Measurements from ENCODE around the gene PRTN3. TPM values are rescaled to one million over a fixed set of nuclear protein-coding genes. Genes with fewer than 3 reads are reported as not detected.

The PRTN3 gene
- total and polyA plus RNA-seq, 2 experiments from 2014 or later = 0.44 to 0.60 TPM

DNA sequence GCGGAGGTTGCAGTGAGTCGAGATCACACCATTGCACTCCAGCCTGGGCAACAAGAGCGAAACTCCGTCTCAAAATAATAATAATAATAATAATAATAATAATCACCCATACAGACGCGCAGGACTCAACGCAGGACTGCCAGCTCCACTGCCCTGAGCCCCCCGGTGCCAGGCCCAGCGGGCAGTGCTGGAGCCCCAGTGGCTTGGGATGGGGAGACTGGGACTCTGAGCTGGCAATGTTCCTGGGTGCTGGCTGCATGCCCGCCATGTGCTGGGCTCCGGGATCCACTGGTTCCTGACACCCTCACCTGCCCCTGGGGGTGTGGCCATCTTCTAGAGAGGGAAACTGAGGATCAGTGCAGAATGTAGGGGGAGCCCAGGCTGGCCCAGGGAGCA is 13.5 kb upstream of the PRTN3 start:
- TF ChIP-seq, protein P1, sequence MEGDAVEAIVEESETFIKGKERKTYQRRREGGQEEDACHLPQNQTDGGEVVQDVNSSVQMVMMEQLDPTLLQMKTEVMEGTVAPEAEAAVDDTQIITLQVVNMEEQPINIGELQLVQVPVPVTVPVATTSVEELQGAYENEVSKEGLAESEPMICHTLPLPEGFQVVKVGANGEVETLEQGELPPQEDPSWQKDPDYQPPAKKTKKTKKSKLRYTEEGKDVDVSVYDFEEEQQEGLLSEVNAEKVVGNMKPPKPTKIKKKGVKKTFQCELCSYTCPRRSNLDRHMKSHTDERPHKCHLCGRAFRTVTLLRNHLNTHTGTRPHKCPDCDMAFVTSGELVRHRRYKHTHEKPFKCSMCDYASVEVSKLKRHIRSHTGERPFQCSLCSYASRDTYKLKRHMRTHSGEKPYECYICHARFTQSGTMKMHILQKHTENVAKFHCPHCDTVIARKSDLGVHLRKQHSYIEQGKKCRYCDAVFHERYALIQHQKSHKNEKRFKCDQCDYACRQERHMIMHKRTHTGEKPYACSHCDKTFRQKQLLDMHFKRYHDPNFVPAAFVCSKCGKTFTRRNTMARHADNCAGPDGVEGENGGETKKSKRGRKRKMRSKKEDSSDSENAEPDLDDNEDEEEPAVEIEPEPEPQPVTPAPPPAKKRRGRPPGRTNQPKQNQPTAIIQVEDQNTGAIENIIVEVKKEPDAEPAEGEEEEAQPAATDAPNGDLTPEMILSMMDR (IDR thresholded peaks at IDR 0.05; ENCODE audit: low read depth, low read length) = no peak
- H3K27ac ChIP-seq = no peak overlapping the region
- no peak for DNase-seq (ENCODE audit: low read depth in 1 of 2, low spot score in 1 of 2)
- no peaks in the 10 kb centered on the region for H3K27me3 ChIP-seq
- H3K9me3 ChIP-seq (ENCODE audit: low read depth) = no peaks in the 10 kb centered on the region
- no peaks in the 10 kb centered on the region for H3K4me1 ChIP-seq (ENCODE audit: low read depth)
- H3K4me3 ChIP-seq = no peak overlapping the region
- H3K36me3 ChIP-seq = no peaks in the 10 kb centered on the region

DNA sequence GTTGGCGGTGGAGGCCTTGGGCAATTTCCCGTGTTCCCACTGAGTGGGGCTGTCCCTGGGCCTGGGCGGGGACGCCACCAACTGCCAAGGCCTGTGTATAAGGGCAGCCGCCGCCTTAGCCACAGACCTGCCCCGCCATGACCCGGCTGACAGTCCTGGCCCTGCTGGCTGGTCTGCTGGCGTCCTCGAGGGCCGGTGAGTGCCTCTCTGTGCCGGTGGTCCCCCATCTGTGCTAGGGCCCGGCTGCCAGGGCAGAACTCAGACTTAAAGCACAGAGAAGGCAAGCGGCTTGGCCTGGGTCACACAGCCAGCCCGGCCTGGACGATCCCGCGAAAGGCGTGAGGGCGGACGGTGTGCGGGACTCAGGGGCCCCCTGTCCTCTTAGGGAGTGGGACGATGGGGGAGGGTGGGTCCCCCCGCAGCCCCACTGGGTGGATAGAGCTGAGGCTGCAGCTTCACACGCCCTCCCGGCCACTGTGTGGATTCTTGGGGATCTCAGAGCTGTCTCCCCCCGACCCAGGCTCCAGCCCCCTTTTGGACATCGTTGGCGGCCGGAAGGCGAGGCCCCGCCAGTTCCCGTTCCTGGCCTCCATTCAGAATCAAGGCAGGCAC is 13.0 kb upstream of the PRTN3 start, which contains the start of gene AZU1:
AZU1 (plus strand) TSS at position 128 of the 612 bp plus-strand sequence; CDS start at position 138, 10 bp downstream.
- H3K27me3 ChIP-seq = no peaks in the 10 kb centered on the region
- no peak within 1 kb of the TSS for H3K4me3 ChIP-seq
- TF ChIP-seq, protein P1 (IDR thresholded peaks at IDR 0.05; ENCODE audit: low read depth, low read length) = no peak
- no peak within 1 kb of the TSS for H3K27ac ChIP-seq
- no peak for DNase-seq (ENCODE audit: low read depth in 1 of 2, low spot score in 1 of 2)
- no peaks in the 10 kb centered on the region for H3K36me3 ChIP-seq
- no peaks in the 10 kb centered on the region for H3K9me3 ChIP-seq (ENCODE audit: low read depth)
- no peaks in the 10 kb centered on the region for H3K4me1 ChIP-seq (ENCODE audit: low read depth)

DNA sequence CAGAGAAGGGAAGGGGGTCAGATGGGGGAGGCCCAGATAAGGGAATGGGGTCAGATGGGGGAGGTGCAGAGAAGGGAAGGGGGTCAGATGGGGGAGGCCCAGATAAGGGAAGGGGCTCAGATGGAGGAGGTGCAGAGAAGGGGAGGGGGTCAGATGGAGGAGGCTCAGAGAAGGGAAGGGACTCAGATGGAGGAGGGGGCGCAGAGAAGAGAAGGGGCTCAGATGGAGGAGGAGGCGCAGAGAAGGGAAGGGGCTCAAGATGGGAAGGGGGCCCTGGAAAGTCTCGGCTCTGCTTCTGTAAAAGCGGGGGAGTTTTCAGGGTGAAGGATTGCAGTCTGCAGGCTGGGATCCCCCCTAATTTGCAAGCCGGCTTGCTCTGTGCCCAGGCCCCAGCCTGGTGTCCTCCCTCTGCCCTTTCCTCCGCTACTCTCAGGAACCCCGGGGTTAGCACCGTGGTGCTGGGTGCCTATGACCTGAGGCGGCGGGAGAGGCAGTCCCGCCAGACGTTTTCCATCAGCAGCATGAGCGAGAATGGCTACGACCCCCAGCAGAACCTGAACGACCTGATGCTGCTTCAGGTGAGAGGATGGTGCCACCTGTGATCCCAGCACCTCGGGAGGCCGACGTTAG is 11.6 kb upstream of the PRTN3 start:
- no peak for DNase-seq (ENCODE audit: low read depth in 1 of 2, low spot score in 1 of 2)
- H3K4me3 ChIP-seq = no peak overlapping the region
- H3K9me3 ChIP-seq (ENCODE audit: low read depth) = no peaks in the 10 kb centered on the region
- H3K27ac ChIP-seq = no peak overlapping the region
- H3K36me3 ChIP-seq = no peaks in the 10 kb centered on the region
- H3K4me1 ChIP-seq (ENCODE audit: low read depth) = no peaks in the 10 kb centered on the region
- H3K27me3 ChIP-seq = no peaks in the 10 kb centered on the region
- TF ChIP-seq, protein P1 (IDR thresholded peaks at IDR 0.05; ENCODE audit: low read depth, low read length) = no peak

DNA sequence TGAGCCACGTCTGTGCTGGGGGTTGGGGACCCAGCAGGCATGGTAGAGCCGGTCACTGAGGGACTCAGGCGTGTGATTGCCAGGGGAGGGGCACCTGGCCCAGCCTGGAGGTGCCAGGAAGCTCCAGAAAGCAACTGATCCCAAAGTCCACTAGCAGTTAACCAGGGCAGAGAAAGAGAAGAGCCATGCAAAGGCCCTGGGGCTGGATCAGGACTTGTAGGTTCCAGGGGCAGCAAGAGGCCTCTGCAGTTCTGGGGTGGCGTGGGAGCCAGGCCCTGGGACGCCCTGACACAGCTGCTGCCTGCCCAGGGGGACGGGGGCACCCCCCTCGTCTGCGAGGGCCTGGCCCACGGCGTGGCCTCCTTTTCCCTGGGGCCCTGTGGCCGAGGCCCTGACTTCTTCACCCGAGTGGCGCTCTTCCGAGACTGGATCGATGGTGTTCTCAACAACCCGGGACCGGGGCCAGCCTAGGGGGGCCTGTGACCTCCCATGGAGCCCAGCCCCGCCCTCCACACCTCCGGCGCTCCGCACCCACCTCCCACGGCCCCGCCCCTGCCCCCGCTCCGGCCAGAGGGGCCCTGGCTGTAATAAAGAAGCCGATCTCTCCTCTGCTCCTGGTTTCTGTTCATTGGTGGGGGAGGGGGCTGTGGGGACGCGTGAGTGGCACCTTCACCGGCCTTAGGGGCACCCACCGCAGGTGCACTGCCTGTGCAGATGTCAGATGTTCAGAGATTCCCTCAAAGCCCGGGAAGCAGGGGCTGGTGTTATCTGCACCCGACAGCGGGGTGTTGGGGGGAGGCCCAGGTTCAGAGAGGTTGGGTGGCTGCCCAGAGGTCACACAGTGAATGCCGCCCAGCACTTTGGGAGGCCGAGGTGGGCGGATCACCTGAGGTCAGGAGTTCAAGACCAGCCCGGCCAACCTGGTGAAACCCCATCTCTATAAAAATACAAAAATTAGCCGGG is 9.1 kb upstream of the PRTN3 start:
- H3K27me3 ChIP-seq = no peaks in the 10 kb centered on the region

DNA sequence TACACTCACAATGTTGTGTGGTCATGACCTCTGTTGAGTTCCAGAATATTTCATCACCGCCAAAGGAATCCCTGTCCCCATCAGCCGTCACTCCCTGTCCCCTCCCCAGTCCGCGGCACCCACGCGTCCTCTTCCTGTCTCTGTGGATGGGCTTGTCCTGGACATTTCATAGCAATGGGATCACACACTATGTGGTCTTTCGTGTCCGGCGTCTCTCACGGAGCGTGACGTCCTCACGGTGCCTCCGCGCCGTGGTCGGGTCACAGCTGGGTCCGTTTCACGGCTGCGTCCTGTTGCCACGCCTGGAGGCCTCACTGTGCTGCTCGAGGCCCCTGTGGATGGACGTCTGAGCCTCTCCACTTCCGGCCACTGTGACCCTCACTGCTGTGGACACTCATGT is 6.6 kb upstream of the PRTN3 start:
- H3K27me3 ChIP-seq = no peaks in the 10 kb centered on the region

More for the DNA sequence above, 9.1 kb upstream of the PRTN3 start:
- TF ChIP-seq, protein P1 (IDR thresholded peaks at IDR 0.05; ENCODE audit: low read depth, low read length) = no peak
- Histone ChIP-seq H3K36me3 (no peaks in the 10 kb centered on the region), H3K4me1 (ENCODE audit: low read depth) (no peaks in the 10 kb centered on the region), H3K27ac (no peak overlapping the region), H3K9me3 (ENCODE audit: low read depth) (no peaks in the 10 kb centered on the region), H3K4me3 (no peak overlapping the region)
- no peak for DNase-seq (ENCODE audit: low read depth in 1 of 2, low spot score in 1 of 2)

More for the DNA sequence above, 6.6 kb upstream of the PRTN3 start:
- Histone ChIP-seq H3K27ac (no peak overlapping the region), H3K36me3 (no peaks in the 10 kb centered on the region), H3K4me3 (no peak overlapping the region), H3K9me3 (ENCODE audit: low read depth) (no peaks in the 10 kb centered on the region), H3K4me1 (ENCODE audit: low read depth) (no peaks in the 10 kb centered on the region)
- TF ChIP-seq, protein P1 (IDR thresholded peaks at IDR 0.05; ENCODE audit: low read depth, low read length) = no peak
- DNase-seq (ENCODE audit: low read depth in 1 of 2, low spot score in 1 of 2) = no peak
